WTC11 (cell line): ENCODE data around the gene CREB1.

Experiments used
- ELF4 ChIP-seq: sonication (generic); formaldehyde crosslinking; IDR thresholded peaks from 2 replicates; pipeline ENCODE4 v1.8.1; 2022; ENCODE audit warnings: low read depth, mild to moderate bottlenecking, moderate library complexity, missing genetic modification reagents
- ESRRA ChIP-seq: sonication (generic); formaldehyde crosslinking; IDR thresholded peaks from 2 replicates; pipeline ENCODE4 v1.8.1; 2022; ENCODE audit warnings: mild to moderate bottlenecking, missing genetic modification reagents, borderline replicate concordance
- FOXK1 ChIP-seq: sonication (generic); formaldehyde crosslinking; IDR thresholded peaks from 2 replicates; pipeline ENCODE4 v1.8.0; 2022; ENCODE audit warnings: mild to moderate bottlenecking, moderate library complexity, missing genetic modification reagents
- ZNF317 ChIP-seq: sonication (generic); formaldehyde crosslinking; IDR thresholded peaks from 2 replicates; pipeline ENCODE4 v1.8.1; 2023; ENCODE audit warnings: low read depth, mild to moderate bottlenecking, moderate library complexity, missing genetic modification reagents, borderline replicate concordance
- TF ChIP-seq, protein P1 (sequence below): fragments of 250-450 bp; sonication (Bioruptor Pico); IDR thresholded peaks from 2 replicates; pipeline ENCODE4 v1.9.0; 2021; ENCODE audit warnings: mild to moderate bottlenecking, borderline replicate concordance
- TF ChIP-seq, protein P2 (sequence below): sonication (generic); formaldehyde crosslinking; IDR thresholded peaks from 2 replicates; pipeline ENCODE4 v1.8.0; 2023; ENCODE audit warnings: missing genetic modification reagents
- TF ChIP-seq, protein P3 (sequence below): sonication (generic); formaldehyde crosslinking; IDR thresholded peaks from 2 replicates; pipeline ENCODE4 v1.8.1; 2022; ENCODE audit warnings: mild to moderate bottlenecking, missing genetic modification reagents, moderate library complexity, borderline replicate concordance
- TF ChIP-seq, protein P4 (sequence below): fragments of 200-600 bp; IDR thresholded peaks from 2 replicates; pipeline ENCODE4 v1.8.0; 2022; ENCODE audit warnings: antibody characterized with exemption
- TF ChIP-seq, protein P5 (sequence below): sonication (generic); formaldehyde crosslinking; IDR thresholded peaks from 2 replicates; pipeline ENCODE4 v1.8.1; 2022; ENCODE audit warnings: low read depth, mild to moderate bottlenecking, moderate library complexity, missing genetic modification reagents, borderline replicate concordance
- TF ChIP-seq, protein P6 (sequence below): sonication (generic); formaldehyde crosslinking; IDR thresholded peaks from 2 replicates; pipeline ENCODE4 v1.8.0; 2022; ENCODE audit warnings: mild to moderate bottlenecking, missing genetic modification reagents
- TF ChIP-seq, protein P7 (sequence below): sonication (generic); formaldehyde crosslinking; IDR thresholded peaks from 2 replicates; pipeline ENCODE4 v1.8.0; 2022; ENCODE audit warnings: mild to moderate bottlenecking, missing genetic modification reagents
- TF ChIP-seq, protein P8 (sequence below): sonication (generic); formaldehyde crosslinking; IDR thresholded peaks from 2 replicates; pipeline ENCODE4 v1.8.0; 2023; ENCODE audit warnings: missing genetic modification reagents, mild to moderate bottlenecking, borderline replicate concordance

DNA sequence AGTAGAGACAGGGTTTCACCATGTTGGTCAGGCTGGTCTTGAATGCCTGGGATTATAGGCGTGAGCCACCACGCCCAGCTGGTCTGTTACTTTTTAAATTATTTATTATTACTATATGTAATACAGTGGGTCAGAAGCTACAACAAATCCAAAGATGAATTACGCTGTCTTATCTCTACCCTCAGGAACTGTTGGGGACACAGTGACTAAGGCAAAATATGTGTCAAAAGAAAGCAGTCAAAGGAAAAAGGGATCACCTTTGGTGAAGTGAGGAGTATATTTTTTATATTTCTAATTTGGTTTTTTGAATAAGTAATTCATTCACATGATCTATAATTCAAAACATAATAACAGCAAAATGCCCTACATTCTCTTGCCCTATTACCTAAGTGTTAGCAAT, 4.7 kb downstream of the CREB1 start:
- TF ChIP-seq ZNF317 (CRISPR knock-in tag), result no peak
- TF ChIP-seq, protein P1, sequence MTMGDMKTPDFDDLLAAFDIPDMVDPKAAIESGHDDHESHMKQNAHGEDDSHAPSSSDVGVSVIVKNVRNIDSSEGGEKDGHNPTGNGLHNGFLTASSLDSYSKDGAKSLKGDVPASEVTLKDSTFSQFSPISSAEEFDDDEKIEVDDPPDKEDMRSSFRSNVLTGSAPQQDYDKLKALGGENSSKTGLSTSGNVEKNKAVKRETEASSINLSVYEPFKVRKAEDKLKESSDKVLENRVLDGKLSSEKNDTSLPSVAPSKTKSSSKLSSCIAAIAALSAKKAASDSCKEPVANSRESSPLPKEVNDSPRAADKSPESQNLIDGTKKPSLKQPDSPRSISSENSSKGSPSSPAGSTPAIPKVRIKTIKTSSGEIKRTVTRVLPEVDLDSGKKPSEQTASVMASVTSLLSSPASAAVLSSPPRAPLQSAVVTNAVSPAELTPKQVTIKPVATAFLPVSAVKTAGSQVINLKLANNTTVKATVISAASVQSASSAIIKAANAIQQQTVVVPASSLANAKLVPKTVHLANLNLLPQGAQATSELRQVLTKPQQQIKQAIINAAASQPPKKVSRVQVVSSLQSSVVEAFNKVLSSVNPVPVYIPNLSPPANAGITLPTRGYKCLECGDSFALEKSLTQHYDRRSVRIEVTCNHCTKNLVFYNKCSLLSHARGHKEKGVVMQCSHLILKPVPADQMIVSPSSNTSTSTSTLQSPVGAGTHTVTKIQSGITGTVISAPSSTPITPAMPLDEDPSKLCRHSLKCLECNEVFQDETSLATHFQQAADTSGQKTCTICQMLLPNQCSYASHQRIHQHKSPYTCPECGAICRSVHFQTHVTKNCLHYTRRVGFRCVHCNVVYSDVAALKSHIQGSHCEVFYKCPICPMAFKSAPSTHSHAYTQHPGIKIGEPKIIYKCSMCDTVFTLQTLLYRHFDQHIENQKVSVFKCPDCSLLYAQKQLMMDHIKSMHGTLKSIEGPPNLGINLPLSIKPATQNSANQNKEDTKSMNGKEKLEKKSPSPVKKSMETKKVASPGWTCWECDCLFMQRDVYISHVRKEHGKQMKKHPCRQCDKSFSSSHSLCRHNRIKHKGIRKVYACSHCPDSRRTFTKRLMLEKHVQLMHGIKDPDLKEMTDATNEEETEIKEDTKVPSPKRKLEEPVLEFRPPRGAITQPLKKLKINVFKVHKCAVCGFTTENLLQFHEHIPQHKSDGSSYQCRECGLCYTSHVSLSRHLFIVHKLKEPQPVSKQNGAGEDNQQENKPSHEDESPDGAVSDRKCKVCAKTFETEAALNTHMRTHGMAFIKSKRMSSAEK (CRISPR knock-in tag), result no peak
- no peak for TF ChIP-seq ELF4 (CRISPR knock-in tag)
- TF ChIP-seq, protein P2, sequence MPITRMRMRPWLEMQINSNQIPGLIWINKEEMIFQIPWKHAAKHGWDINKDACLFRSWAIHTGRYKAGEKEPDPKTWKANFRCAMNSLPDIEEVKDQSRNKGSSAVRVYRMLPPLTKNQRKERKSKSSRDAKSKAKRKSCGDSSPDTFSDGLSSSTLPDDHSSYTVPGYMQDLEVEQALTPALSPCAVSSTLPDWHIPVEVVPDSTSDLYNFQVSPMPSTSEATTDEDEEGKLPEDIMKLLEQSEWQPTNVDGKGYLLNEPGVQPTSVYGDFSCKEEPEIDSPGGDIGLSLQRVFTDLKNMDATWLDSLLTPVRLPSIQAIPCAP (CRISPR knock-in tag), result no peak
- TF ChIP-seq, protein P3, sequence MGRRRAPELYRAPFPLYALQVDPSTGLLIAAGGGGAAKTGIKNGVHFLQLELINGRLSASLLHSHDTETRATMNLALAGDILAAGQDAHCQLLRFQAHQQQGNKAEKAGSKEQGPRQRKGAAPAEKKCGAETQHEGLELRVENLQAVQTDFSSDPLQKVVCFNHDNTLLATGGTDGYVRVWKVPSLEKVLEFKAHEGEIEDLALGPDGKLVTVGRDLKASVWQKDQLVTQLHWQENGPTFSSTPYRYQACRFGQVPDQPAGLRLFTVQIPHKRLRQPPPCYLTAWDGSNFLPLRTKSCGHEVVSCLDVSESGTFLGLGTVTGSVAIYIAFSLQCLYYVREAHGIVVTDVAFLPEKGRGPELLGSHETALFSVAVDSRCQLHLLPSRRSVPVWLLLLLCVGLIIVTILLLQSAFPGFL, result no peak
- TF ChIP-seq, protein P4, sequence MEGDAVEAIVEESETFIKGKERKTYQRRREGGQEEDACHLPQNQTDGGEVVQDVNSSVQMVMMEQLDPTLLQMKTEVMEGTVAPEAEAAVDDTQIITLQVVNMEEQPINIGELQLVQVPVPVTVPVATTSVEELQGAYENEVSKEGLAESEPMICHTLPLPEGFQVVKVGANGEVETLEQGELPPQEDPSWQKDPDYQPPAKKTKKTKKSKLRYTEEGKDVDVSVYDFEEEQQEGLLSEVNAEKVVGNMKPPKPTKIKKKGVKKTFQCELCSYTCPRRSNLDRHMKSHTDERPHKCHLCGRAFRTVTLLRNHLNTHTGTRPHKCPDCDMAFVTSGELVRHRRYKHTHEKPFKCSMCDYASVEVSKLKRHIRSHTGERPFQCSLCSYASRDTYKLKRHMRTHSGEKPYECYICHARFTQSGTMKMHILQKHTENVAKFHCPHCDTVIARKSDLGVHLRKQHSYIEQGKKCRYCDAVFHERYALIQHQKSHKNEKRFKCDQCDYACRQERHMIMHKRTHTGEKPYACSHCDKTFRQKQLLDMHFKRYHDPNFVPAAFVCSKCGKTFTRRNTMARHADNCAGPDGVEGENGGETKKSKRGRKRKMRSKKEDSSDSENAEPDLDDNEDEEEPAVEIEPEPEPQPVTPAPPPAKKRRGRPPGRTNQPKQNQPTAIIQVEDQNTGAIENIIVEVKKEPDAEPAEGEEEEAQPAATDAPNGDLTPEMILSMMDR, result no peak
- TF ChIP-seq, protein P5, sequence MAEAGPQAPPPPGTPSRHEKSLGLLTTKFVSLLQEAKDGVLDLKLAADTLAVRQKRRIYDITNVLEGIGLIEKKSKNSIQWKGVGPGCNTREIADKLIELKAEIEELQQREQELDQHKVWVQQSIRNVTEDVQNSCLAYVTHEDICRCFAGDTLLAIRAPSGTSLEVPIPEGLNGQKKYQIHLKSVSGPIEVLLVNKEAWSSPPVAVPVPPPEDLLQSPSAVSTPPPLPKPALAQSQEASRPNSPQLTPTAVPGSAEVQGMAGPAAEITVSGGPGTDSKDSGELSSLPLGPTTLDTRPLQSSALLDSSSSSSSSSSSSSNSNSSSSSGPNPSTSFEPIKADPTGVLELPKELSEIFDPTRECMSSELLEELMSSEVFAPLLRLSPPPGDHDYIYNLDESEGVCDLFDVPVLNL (CRISPR knock-in tag), result no peak
- TF ChIP-seq ESRRA (CRISPR knock-in tag), result no peak
- TF ChIP-seq, protein P6, sequence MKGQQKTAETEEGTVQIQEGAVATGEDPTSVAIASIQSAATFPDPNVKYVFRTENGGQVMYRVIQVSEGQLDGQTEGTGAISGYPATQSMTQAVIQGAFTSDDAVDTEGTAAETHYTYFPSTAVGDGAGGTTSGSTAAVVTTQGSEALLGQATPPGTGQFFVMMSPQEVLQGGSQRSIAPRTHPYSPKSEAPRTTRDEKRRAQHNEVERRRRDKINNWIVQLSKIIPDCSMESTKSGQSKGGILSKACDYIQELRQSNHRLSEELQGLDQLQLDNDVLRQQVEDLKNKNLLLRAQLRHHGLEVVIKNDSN, result no peak
- TF ChIP-seq, protein P7, sequence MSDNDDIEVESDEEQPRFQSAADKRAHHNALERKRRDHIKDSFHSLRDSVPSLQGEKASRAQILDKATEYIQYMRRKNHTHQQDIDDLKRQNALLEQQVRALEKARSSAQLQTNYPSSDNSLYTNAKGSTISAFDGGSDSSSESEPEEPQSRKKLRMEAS (CRISPR knock-in tag), result no peak
- no peak for TF ChIP-seq FOXK1 (CRISPR knock-in tag)
- TF ChIP-seq, protein P8, sequence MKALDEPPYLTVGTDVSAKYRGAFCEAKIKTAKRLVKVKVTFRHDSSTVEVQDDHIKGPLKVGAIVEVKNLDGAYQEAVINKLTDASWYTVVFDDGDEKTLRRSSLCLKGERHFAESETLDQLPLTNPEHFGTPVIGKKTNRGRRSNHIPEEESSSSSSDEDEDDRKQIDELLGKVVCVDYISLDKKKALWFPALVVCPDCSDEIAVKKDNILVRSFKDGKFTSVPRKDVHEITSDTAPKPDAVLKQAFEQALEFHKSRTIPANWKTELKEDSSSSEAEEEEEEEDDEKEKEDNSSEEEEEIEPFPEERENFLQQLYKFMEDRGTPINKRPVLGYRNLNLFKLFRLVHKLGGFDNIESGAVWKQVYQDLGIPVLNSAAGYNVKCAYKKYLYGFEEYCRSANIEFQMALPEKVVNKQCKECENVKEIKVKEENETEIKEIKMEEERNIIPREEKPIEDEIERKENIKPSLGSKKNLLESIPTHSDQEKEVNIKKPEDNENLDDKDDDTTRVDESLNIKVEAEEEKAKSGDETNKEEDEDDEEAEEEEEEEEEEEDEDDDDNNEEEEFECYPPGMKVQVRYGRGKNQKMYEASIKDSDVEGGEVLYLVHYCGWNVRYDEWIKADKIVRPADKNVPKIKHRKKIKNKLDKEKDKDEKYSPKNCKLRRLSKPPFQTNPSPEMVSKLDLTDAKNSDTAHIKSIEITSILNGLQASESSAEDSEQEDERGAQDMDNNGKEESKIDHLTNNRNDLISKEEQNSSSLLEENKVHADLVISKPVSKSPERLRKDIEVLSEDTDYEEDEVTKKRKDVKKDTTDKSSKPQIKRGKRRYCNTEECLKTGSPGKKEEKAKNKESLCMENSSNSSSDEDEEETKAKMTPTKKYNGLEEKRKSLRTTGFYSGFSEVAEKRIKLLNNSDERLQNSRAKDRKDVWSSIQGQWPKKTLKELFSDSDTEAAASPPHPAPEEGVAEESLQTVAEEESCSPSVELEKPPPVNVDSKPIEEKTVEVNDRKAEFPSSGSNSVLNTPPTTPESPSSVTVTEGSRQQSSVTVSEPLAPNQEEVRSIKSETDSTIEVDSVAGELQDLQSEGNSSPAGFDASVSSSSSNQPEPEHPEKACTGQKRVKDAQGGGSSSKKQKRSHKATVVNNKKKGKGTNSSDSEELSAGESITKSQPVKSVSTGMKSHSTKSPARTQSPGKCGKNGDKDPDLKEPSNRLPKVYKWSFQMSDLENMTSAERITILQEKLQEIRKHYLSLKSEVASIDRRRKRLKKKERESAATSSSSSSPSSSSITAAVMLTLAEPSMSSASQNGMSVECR (CRISPR knock-in tag), result no peak
